ENCODE measurements around the gene ICAM1. TPM values are rescaled to one million over a fixed set of nuclear protein-coding genes. Genes with fewer than 3 reads are reported as not detected.

The ICAM1 gene
- total RNA-seq, 1 experiment from 2014 or later: 1.7 TPM

GRCh38 chr19:10305139-10305806, 34.4 kb downstream of the ICAM1 start:
- no peak for TF ChIP-seq CTCF (conservative IDR thresholded peaks at IDR 0.05; ENCODE audit: low read depth, low read length)
- TF ChIP-seq EZH2 (IDR thresholded peaks at IDR 0.05; ENCODE audit: borderline replicate concordance, low read depth, low read length, poor library complexity, severe bottlenecking): no peak
- BruUV-seq (replicated peaks): no TSS peak
- DNase-seq (ENCODE audit: low spot score): peak; percentile 47
- intact Hi-C loops (cut with micrococcal nuclease; ENCODE audit: unreplicated experiment): no loop called here
- ChIA-PET POLR2A (ENCODE audit: low non-redundant PET) (interaction anchor here (0.6 to 1.2 kb wide), 2 partner anchors 11 to 28 kb away, joined by 6 to 10 read pairs; no protein-coding TSS in a partner anchor), CTCF (interaction anchor here (0.6 kb wide), 1 partner anchor 82 kb away, joined by 3 read pairs; no protein-coding TSS in a partner anchor)
- Histone ChIP-seq H3K36me3 (ENCODE audit: insufficient read depth, low read length, poor library complexity, severe bottlenecking) (no peaks in the 10 kb centered on the region), H3K9me3 (ENCODE audit: low read depth, low read length, poor library complexity, severe bottlenecking) (no peaks in the 10 kb centered on the region), H3K4me1 (ENCODE audit: insufficient read depth, low read length, poor library complexity, severe bottlenecking) (peaks cover 6% of the 10 kb centered on the region), H3K4me3 (ENCODE audit: low read depth, low read length, poor library complexity, severe bottlenecking) (no peak overlapping the region), H3K27me3 (replicated peaks; ENCODE audit: insufficient read depth, low read depth, low read length, poor library complexity) (no peaks in the 10 kb centered on the region), H3K27ac (ENCODE audit: low read depth, low read length, poor library complexity, severe bottlenecking) (peak overlapping the region; percentile 66)

GRCh38 chr19:10306327-10306726, 35.4 kb downstream of the ICAM1 start:
- ChIA-PET POLR2A (ENCODE audit: low non-redundant PET) (interaction anchor here (0.6 kb wide), 1 partner anchor 17 kb away, joined by 3 read pairs; no protein-coding TSS in a partner anchor), CTCF (no interaction called here)

GRCh38 chr19:10309423-10309822, 38.5 kb downstream of the ICAM1 start, which contains the start of gene ZGLP1:
TSS of gene ZGLP1 (minus strand) at chr19:10309815.
- Histone ChIP-seq H3K4me1 (ENCODE audit: insufficient read depth, low read length, poor library complexity, severe bottlenecking) (peaks cover 6% of the 10 kb centered on the region), H3K27ac (ENCODE audit: low read depth, low read length, poor library complexity, severe bottlenecking) (no peak within 1 kb of the TSS), H3K27me3 (replicated peaks; ENCODE audit: insufficient read depth, low read depth, low read length, poor library complexity) (no peaks in the 10 kb centered on the region), H3K36me3 (ENCODE audit: insufficient read depth, low read length, poor library complexity, severe bottlenecking) (no peaks in the 10 kb centered on the region), H3K4me3 (ENCODE audit: low read depth, low read length, poor library complexity, severe bottlenecking) (no peak within 1 kb of the TSS), H3K9me3 (ENCODE audit: low read depth, low read length, poor library complexity, severe bottlenecking) (no peaks in the 10 kb centered on the region)
- intact Hi-C loops (cut with micrococcal nuclease; ENCODE audit: unreplicated experiment): no loop called here
- ChIA-PET POLR2A (ENCODE audit: low non-redundant PET) (no interaction called here), CTCF (no interaction called here)
- TF ChIP-seq EZH2 (IDR thresholded peaks at IDR 0.05; ENCODE audit: borderline replicate concordance, low read depth, low read length, poor library complexity, severe bottlenecking) (no peak), CTCF (conservative IDR thresholded peaks at IDR 0.05; ENCODE audit: low read depth, low read length) (no peak)
- no TSS peak for BruUV-seq (replicated peaks)
- DNase-seq (ENCODE audit: low spot score): no peak

More at GRCh38 chr19:10306327-10306726, 35.4 kb downstream of the ICAM1 start:
- TF ChIP-seq CTCF (conservative IDR thresholded peaks at IDR 0.05; ENCODE audit: low read depth, low read length): no peak
- TF ChIP-seq EZH2 (IDR thresholded peaks at IDR 0.05; ENCODE audit: borderline replicate concordance, low read depth, low read length, poor library complexity, severe bottlenecking): no peak
- no peak for DNase-seq (ENCODE audit: low spot score)
- no TSS peak for BruUV-seq (replicated peaks)
- Histone ChIP-seq H3K4me1 (ENCODE audit: insufficient read depth, low read length, poor library complexity, severe bottlenecking) (peaks cover 6% of the 10 kb centered on the region), H3K27me3 (replicated peaks; ENCODE audit: insufficient read depth, low read depth, low read length, poor library complexity) (no peaks in the 10 kb centered on the region), H3K27ac (ENCODE audit: low read depth, low read length, poor library complexity, severe bottlenecking) (no peak overlapping the region), H3K9me3 (ENCODE audit: low read depth, low read length, poor library complexity, severe bottlenecking) (no peaks in the 10 kb centered on the region), H3K36me3 (ENCODE audit: insufficient read depth, low read length, poor library complexity, severe bottlenecking) (no peaks in the 10 kb centered on the region), H3K4me3 (ENCODE audit: low read depth, low read length, poor library complexity, severe bottlenecking) (no peak overlapping the region)
- intact Hi-C loops (cut with micrococcal nuclease; ENCODE audit: unreplicated experiment): no loop called here
